A549 treated with RU486 at 1 μM for 4 hours (cell line): ENCODE data around the gene TAX1BP1. TPM values are rescaled to one million over a fixed set of nuclear protein-coding genes. Genes with fewer than 3 reads are reported as not detected.

Source experiments
- total RNA-seq: library from RNA; stranded (reverse); fragments of 200-300 nt; extraction: Qiagen RNA extraction; gene quantifications from 5 replicates; pipeline ENCODE4 v1.2.3, GENCODE V29; 2022; ENCODE audit warnings: low read depth

Gene TAX1BP1
- 62.1 to 105 TPM (median 76.6 TPM) in 5 replicates for total RNA-seq

GRCh38 chr7:27739909-27740448 is at the start of gene TAX1BP1:
Gene TAX1BP1, plus strand, starts transcription at chr7:27740162. Its CDS starts 8,363 bp downstream, at chr7:27748525.

Other genes starting within 250 kb of the TAX1BP1 start
- 34.7 to 48.2 TPM (median 43.8 TPM) in 5 replicates for gene HIBADH, start 77.3 kb upstream of the TAX1BP1 start, total RNA-seq